ENCODE data around the gene APLP1.

GRCh38 chr19:35868823-35869326 is 501 bp downstream of the APLP1 start:
- TF ChIP-seq, protein P1, sequence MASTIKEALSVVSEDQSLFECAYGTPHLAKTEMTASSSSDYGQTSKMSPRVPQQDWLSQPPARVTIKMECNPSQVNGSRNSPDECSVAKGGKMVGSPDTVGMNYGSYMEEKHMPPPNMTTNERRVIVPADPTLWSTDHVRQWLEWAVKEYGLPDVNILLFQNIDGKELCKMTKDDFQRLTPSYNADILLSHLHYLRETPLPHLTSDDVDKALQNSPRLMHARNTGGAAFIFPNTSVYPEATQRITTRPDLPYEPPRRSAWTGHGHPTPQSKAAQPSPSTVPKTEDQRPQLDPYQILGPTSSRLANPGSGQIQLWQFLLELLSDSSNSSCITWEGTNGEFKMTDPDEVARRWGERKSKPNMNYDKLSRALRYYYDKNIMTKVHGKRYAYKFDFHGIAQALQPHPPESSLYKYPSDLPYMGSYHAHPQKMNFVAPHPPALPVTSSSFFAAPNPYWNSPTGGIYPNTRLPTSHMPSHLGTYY (CRISPR knock-in tag; IDR thresholded peaks at IDR 0.05): no peak
- no peak for TF ChIP-seq NR1H2 (CRISPR knock-in tag; IDR thresholded peaks at IDR 0.05)
- TF ChIP-seq RELA (CRISPR knock-in tag; IDR thresholded peaks at IDR 0.05; ENCODE audit: borderline replicate concordance): no peak
- TF ChIP-seq SMAD3 (CRISPR knock-in tag; IDR thresholded peaks at IDR 0.05; ENCODE audit: borderline replicate concordance): no peak
- TF ChIP-seq ZNF281 (CRISPR knock-in tag; IDR thresholded peaks at IDR 0.05): no peak
- TF ChIP-seq ATF2 (CRISPR knock-in tag; IDR thresholded peaks at IDR 0.05; ENCODE audit: borderline replicate concordance, low read depth): no peak
- TF ChIP-seq ESRRA (CRISPR knock-in tag; IDR thresholded peaks at IDR 0.05; ENCODE audit: borderline replicate concordance): no peak
- no peak for TF ChIP-seq IRF1 (CRISPR knock-in tag; IDR thresholded peaks at IDR 0.05)

All from WTC11 (cell line).